AG10803 (cell line): ENCODE measurements around the gene GARIN6.
"Not testable (repeated sequence)": the region's sequence is repeated elsewhere in the genome, so short reads cannot be mapped to it uniquely, and the experiment has no call there.

ENCODE experiments used
- DNase-seq: peaks from one replicate; pipeline ENCODE4 v3.0.0; 2010; ENCODE audit warnings: low read depth
- H3K4me3 ChIP-seq: 2 replicates; pipeline ENCODE4 v1.5.1; 2011; ENCODE audit warnings: mild to moderate bottlenecking, low read length, control low read depth
- CTCF ChIP-seq: conservative IDR thresholded peaks from 2 replicates; pipeline ENCODE4 v1.5.1; 2011; ENCODE audit warnings: mild to moderate bottlenecking, low read length, control low read depth, inconsistent platforms

Gene GARIN6

DNA sequence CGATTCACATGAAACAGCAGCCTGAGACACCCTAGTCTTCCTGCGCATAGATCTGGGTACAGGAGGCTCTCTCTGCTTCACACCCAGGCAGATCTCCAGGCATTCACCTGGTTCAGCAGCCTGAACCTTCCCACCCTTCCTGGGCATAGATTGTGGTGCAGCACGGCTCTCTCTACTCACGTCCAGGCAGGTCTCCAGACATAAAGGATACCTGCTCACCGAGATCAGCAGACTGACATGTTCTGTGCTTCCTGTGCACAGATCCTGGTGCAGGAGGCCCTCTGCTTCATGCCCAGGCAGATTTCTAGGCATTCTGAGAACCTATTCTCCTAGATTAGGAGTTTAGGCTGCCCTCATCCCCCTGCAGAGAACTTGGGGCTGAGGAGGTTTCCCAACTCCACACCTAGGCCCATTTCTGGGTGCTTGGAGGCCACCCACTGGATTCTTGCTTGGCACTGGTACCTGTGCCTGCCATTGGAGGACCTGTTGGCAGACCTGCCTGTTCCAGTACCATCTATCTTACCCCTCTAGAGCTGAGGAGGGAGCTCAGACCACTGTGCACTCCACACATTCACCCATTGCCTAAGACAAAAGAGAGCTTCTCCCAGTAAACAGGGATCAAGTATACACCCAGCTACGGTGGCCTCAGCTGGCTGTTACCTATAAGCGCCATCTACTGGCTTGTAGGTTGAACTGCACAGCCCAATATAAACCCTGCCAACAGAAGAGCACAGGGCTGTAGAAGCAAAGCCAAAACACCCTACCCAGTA, 28.0 kb upstream of the GARIN6 start:
- TF ChIP-seq CTCF = peak; percentile 71
- H3K4me3 ChIP-seq = no peak overlapping the region
- peak; percentile 36 for DNase-seq

DNA sequence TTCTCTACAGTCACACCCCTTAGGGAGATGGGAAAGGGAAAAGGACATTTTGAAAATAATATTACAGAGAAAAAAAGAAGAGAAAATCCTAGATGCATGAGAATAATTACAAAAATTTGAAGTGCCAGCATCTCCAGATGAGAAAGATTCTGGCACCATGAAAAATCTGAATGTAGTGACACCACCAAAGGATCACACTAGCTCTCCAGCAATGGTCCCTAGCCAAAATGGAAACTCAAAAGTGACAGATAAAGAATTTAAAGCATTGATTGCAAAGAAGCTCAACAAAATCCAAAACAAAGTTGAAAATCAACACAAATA, 27.4 kb upstream of the GARIN6 start:
- DNase-seq = no peak
- TF ChIP-seq CTCF = no peak
- H3K4me3 ChIP-seq = no peak overlapping the region

DNA sequence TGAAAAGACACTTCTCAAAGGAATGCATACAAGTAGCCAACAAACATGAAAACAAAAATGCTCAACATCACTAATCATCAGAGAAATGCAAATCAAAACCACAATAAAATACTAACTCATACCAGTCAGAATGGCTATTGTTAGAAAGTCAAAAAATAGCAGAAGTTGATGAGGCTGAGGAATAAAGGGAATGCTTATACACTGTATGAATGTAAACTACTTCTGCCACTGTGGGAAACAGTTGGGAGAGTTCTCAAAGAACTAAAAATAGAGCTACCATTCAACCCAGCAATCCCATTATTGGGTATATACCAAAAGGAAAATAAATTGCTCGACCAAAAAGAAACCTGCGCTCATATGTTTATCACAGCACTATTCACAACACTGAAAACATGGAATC, 23.0 kb upstream of the GARIN6 start:
- not testable (repeated sequence) for H3K4me3 ChIP-seq, DNase-seq

- H3K4me3 ChIP-seq = no peak overlapping the region
- no peak for DNase-seq
- TF ChIP-seq CTCF = no peak
Measured at GRCh38 chr12:99627459-99627858, 20.1 kb upstream of the GARIN6 start.

- H3K4me3 ChIP-seq = no peak overlapping the region
- no peak for TF ChIP-seq CTCF
- no peak for DNase-seq
Measured at GRCh38 chr12:99644629-99645028, 2.9 kb upstream of the GARIN6 start.

DNA sequence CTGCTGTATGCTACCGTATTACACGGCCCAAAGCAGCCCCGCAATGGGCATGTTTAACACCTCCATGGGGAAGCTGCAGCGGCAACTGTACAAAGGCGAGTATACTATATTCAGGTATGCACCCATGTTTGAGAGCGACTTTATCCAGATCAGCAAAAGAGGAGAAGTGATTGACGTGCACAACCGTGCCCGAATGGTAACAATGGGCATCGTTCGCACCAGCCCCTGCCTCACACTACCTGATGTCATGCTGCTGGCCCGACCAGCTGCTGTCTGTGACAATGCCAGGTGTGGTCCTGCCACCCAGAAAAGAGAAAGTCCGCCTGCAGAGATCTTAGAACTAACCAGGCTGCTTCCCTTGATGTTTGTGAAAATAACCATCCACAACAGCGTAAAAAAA, 630 bp downstream of the GARIN6 start:
- no peak for TF ChIP-seq CTCF
- no peak overlapping the region for H3K4me3 ChIP-seq
- DNase-seq = no peak

DNA sequence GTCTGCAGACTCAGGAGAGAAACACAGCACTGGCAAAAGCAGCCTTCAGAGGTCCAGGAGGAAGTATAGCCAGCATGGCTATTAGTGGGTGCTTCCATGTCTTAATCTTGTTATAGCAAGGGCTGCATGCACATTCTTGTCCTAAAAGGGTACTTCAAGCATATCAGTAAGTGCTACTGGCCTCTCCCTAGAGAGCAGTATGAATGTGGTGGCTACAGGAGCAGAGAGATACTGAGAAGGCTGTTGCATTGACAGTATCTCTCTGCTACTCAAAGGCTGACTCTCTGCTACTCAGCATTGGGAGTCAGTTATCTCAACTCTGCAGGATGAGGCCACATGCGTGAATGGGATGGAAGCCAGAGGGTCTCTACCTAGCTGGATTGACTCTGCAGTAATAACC, 2.0 kb downstream of the GARIN6 start:
- no peak for DNase-seq
- TF ChIP-seq CTCF = no peak
- H3K4me3 ChIP-seq = no peak overlapping the region
